HEK293T (cell line): ENCODE measurements around the gene MITF.

Experiments
- CTCF ChIA-PET: fragments of 350-600 bp; formaldehyde crosslinking; extraction: SDS; loops from one replicate; lab custom pipeline; 2021; ENCODE audit warnings: antibody characterized with exemption, inconsistent platforms; lab: Yijun Ruan, JAX
- POLR2A ChIA-PET: fragments of 350-600 bp; formaldehyde crosslinking; extraction: SDS; loops from one replicate; lab custom pipeline; 2020; ENCODE audit warnings: antibody characterized with exemption, inconsistent platforms; lab: Yijun Ruan, JAX
- DNase-seq: peaks from one replicate; pipeline ENCODE4 v3.0.0; 2012; ENCODE audit warnings: mixed read lengths; ENCODE audit errors: extremely low spot score
- ARNT ChIP-seq: fragments of 450-650 bp; IDR thresholded peaks from 2 replicates; pipeline ENCODE4 v1.6.1; 2017; ENCODE audit warnings: mild to moderate bottlenecking
- BHLHE40 ChIP-seq: fragments of 450-650 bp; IDR thresholded peaks from 2 replicates; pipeline ENCODE4 v1.6.1; 2016; ENCODE audit warnings: mild to moderate bottlenecking, moderate library complexity, borderline replicate concordance
- CTBP1 ChIP-seq: fragments of 450-650 bp; IDR thresholded peaks from 2 replicates; pipeline ENCODE4 v1.6.1; 2016; ENCODE audit warnings: borderline replicate concordance
- ELF4 ChIP-seq: fragments of 450-650 bp; IDR thresholded peaks from 2 replicates; pipeline ENCODE4 v1.6.1; 2017; ENCODE audit warnings: antibody characterized with exemption
- FOXA1 ChIP-seq: fragments of 450-650 bp; IDR thresholded peaks from 2 replicates; pipeline ENCODE4 v1.6.1; 2016; ENCODE audit warnings: mild to moderate bottlenecking
- FOXK2 ChIP-seq: fragments of 450-650 bp; IDR thresholded peaks from 2 replicates; pipeline ENCODE4 v1.6.1; 2016; ENCODE audit warnings: mild to moderate bottlenecking
- FOXM1 ChIP-seq: fragments of 450-650 bp; IDR thresholded peaks from 2 replicates; pipeline ENCODE4 v1.6.1; 2017; ENCODE audit warnings: mild to moderate bottlenecking, borderline replicate concordance
- HDGF ChIP-seq: fragments of 450-650 bp; IDR thresholded peaks from 2 replicates; pipeline ENCODE4 v1.6.1; 2017; ENCODE audit warnings: antibody characterized with exemption, borderline replicate concordance
- L3MBTL2 ChIP-seq: fragments of 450-650 bp; conservative IDR thresholded peaks from 2 replicates; pipeline ENCODE4 v1.6.1; 2016; ENCODE audit warnings: mild to moderate bottlenecking
- LEF1 ChIP-seq: fragments of 450-650 bp; IDR thresholded peaks from 2 replicates; pipeline ENCODE4 v1.6.1; 2017; ENCODE audit warnings: mild to moderate bottlenecking, borderline replicate concordance
- NFRKB ChIP-seq: fragments of 450-650 bp; IDR thresholded peaks from 2 replicates; pipeline ENCODE4 v1.6.1; 2016; ENCODE audit warnings: mild to moderate bottlenecking, moderate library complexity
- SP1 ChIP-seq: fragments of 450-650 bp; IDR thresholded peaks from 2 replicates; pipeline ENCODE4 v1.6.1; 2017
- SUZ12 ChIP-seq: fragments of 450-650 bp; IDR thresholded peaks from 2 replicates; pipeline ENCODE4 v1.6.1; 2016; ENCODE audit warnings: mild to moderate bottlenecking
- TARDBP ChIP-seq: fragments of 450-650 bp; IDR thresholded peaks from 2 replicates; pipeline ENCODE4 v1.6.1; 2016
- ZNF384 ChIP-seq: fragments of 450-650 bp; IDR thresholded peaks from 2 replicates; pipeline ENCODE4 v1.6.1; 2016
- TF ChIP-seq, protein P1 (sequence below): fragments of 450-650 bp; IDR thresholded peaks from 2 replicates; pipeline ENCODE4 v1.6.1; 2016

MITF gene

GRCh38 chr3:69963643-69964042, 224.4 kb downstream of the MITF start:
- TF ChIP-seq NFRKB (no peak), SP1 (no peak), L3MBTL2 (no peak), HDGF (no peak), ZNF384 (no peak), LEF1 (no peak), ARNT (no peak), SUZ12 (no peak)
- CTCF ChIA-PET: no interaction called here
- DNase-seq: no peak
- POLR2A ChIA-PET: no interaction called here

DNA sequence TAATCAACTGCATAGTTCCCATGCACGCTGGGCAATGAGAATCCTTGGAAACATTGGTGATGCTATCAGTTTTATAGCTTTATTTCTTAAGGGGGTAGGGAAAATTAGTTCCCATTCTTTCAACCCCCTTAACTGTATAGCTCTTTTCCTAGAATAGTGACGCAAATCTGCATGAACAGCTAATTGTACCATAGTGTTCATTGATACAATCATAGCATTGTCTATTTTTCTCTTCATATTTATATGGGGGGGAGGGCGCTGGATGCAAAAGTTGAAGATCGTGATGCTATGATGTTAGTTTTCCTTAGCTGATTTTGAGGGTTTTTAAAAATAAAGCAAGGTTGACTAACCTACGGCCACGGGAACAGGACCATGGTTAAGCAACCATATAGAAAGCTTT, 227.9 kb downstream of the MITF start:
- TF ChIP-seq L3MBTL2: no peak
- no peak for TF ChIP-seq TARDBP
- no peak for TF ChIP-seq BHLHE40
- TF ChIP-seq, protein P1, sequence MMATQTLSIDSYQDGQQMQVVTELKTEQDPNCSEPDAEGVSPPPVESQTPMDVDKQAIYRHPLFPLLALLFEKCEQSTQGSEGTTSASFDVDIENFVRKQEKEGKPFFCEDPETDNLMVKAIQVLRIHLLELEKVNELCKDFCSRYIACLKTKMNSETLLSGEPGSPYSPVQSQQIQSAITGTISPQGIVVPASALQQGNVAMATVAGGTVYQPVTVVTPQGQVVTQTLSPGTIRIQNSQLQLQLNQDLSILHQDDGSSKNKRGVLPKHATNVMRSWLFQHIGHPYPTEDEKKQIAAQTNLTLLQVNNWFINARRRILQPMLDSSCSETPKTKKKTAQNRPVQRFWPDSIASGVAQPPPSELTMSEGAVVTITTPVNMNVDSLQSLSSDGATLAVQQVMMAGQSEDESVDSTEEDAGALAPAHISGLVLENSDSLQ: no peak
- TF ChIP-seq ELF4: no peak
- no peak for TF ChIP-seq FOXA1
- TF ChIP-seq FOXM1: no peak
- POLR2A ChIA-PET: no interaction called here
- CTCF ChIA-PET: no interaction called here
- no peak for DNase-seq

DNA sequence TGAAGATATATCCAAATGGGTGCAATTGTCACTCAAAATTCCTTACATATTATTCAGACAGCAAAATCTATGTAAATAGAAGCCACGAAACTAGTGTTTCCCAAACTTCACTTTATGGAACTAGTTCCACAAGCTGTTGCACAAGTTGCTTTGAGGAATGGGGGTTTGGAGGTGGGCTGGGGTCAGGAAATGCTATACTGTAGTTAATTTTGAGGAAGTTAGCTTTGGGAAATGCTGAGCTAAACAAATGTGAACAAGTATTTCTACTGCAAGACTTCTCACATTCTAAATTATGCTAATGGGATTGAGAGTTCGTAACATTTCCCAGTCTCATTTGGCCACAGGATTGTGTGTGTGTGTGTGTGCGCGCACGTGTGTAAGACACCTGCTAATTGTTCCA, 231.6 kb downstream of the MITF start:
- CTCF ChIA-PET: no interaction called here
- TF ChIP-seq FOXM1 (no peak), BHLHE40 (no peak), ZNF384 (no peak), SUZ12 (no peak), TARDBP (no peak), SP1 (no peak), CTBP1 (no peak), FOXK2 (no peak), L3MBTL2 (no peak), LEF1 (no peak), HDGF (no peak), ARNT (no peak), NFRKB (no peak), FOXA1 (no peak)
- TF ChIP-seq, protein P1: no peak
- DNase-seq: no peak
- POLR2A ChIA-PET: no interaction called here

GRCh38 chr3:69972672-69973071, 233.4 kb downstream of the MITF start:
- TF ChIP-seq FOXK2 (no peak), FOXA1 (no peak), ELF4 (no peak), SP1 (no peak), TARDBP (no peak), CTBP1 (no peak), SUZ12 (no peak), HDGF (no peak), LEF1 (no peak), FOXM1 (no peak), BHLHE40 (no peak), ARNT (no peak)
- POLR2A ChIA-PET: no interaction called here
- DNase-seq: no peak
- CTCF ChIA-PET: no interaction called here

DNA sequence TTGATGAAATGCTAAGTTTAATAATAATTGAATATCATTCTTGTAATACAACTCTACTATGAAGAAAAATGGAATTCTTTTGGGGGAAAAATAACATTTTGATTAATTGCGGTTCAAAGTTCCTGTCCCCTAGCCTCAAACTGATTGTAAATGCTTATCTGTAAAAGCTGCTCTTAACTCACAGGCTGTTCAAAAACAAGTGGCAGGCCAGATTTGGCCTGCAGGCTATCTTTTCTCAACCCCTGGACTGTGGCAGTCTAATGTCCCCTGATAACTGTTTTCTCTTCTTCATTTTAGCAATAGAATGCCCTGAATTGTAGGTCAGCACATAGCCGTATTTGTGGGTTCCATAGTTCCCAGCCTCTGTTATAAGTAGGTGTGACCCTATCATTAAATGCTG, 236.8 kb downstream of the MITF start:
- ChIA-PET POLR2A (no interaction called here), CTCF (no interaction called here)
- TF ChIP-seq HDGF (no peak), SP1 (no peak), ZNF384 (no peak), TARDBP (no peak), LEF1 (no peak), ELF4 (no peak), SUZ12 (no peak), FOXA1 (no peak), NFRKB (no peak), FOXK2 (no peak), BHLHE40 (no peak), FOXM1 (no peak), L3MBTL2 (no peak), ARNT (no peak), CTBP1 (no peak)
- TF ChIP-seq, protein P1: no peak
- no peak for DNase-seq

DNA sequence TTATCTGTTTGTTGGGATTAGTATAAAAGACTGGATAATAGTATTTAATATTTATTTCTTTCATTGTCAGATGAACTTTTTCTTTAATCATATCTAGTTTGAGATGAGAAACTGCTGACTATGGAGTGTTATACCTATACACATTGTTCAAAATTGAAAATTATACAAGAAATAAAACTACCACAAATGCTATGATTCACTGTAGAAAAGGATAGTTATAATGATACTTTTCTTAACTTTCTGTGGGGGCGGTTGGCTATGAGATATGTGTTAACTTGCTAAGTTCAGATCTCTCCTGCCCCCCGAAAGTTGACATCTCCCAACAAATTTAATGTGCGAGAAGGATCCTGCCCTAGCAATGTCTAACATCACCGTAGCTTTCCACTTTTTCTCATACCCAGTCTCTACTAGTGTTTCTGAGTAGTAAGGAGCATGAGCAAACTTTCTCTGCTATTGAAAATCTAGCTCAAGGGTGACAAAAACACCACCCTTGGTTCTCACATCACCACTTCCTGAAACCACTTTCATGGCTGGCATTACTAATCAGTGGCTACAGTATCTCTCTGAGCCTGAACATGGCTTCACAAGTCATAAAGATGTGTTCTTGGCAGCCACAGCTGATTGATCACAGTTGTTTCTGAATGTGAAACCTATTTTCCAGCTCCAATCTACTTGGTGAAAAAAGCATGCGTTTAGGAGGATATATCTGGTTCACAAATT, 244.4 kb downstream of the MITF start:
- TF ChIP-seq SUZ12 (no peak), ELF4 (no peak), NFRKB (no peak), CTBP1 (no peak), FOXM1 (no peak), ZNF384 (no peak), LEF1 (no peak), L3MBTL2 (no peak), HDGF (no peak), ARNT (no peak), BHLHE40 (no peak), FOXK2 (no peak)
- TF ChIP-seq, protein P1: no peak
- ChIA-PET POLR2A (no interaction called here), CTCF (no interaction called here)
- DNase-seq: no peak
